Type B pancreatic cell (in vitro differentiated cells): Measurements from ENCODE around the gene DACT3. TPM values are rescaled to one million over a fixed set of nuclear protein-coding genes. Genes with fewer than 3 reads are reported as not detected.
A peak's percentile ranks its signal among the peaks of the same experiment; 100 is the strongest.

Experiments used
- DNase-seq: peaks from one replicate; pipeline ENCODE4 v3.0.0; 2021; ENCODE audit warnings: mixed read lengths; ENCODE audit not compliant: unreplicated experiment; ENCODE audit errors: extremely low spot score
- H3K27ac Mint-ChIP-seq: 2 replicates; pipeline ENCODE4 v1.8.0; 2021; ENCODE audit warnings: mild to moderate bottlenecking, mixed read lengths
- H3K27me3 Mint-ChIP-seq: 2 replicates; pipeline ENCODE4 v1.8.0; 2021; ENCODE audit warnings: mixed read lengths
- H3K36me3 Mint-ChIP-seq: 2 replicates; pipeline ENCODE4 v1.8.0; 2021; ENCODE audit warnings: mixed read lengths
- H3K4me1 Mint-ChIP-seq: one replicate; pipeline ENCODE4 v1.8.0; 2021; ENCODE audit warnings: mixed read lengths; ENCODE audit not compliant: unreplicated experiment
- H3K4me3 Mint-ChIP-seq: 2 replicates; pipeline ENCODE4 v1.8.0; 2021; ENCODE audit warnings: mild to moderate bottlenecking, mixed read lengths
- H3K9me3 Mint-ChIP-seq: 2 replicates; pipeline ENCODE4 v1.8.0; 2021; ENCODE audit warnings: mixed read lengths
- microRNA-seq: library from miRNA; unstranded; fragments of <30 nt; microRNA quantifications from one replicate; pipeline ENCODE4, GENCODE V29; 2020
- total RNA-seq: library from RNA; stranded (reverse); gene quantifications from 2 replicates; pipeline ENCODE4 v1.2.1, GENCODE V29; 2021; ENCODE audit warnings: low replicate concordance
- TF ChIP-seq, protein P1 (sequence below): fragments of 200-600 bp; sonication (generic); conservative IDR thresholded peaks from 2 replicates; pipeline ENCODE4 v1.5.0; 2021; ENCODE audit warnings: antibody characterized with exemption, mild to moderate bottlenecking

Gene DACT3
- total RNA-seq, 1 donor from 2014 or later, result 24.5 TPM

- Mint-ChIP-seq H3K9me3 (peaks cover 7% of the 10 kb centered on the region), H3K4me3 (peak overlapping the region; percentile 100), H3K4me1 (peaks cover 17% of the 10 kb centered on the region)
Observed at GRCh38 chr19:46600384-46601317, 60.3 kb downstream of the DACT3 start.

GRCh38 chr19:46599716-46600373 is 61.1 kb downstream of the DACT3 start:
- peaks cover 2% of the 10 kb centered on the region for H3K27me3 Mint-ChIP-seq
- peak; percentile 37 for DNase-seq

More at GRCh38 chr19:46600384-46601317, 60.3 kb downstream of the DACT3 start:
- peak; percentile 99 for DNase-seq
- Mint-ChIP-seq H3K27me3 (peaks cover 2% of the 10 kb centered on the region), H3K36me3 (no peaks in the 10 kb centered on the region), H3K27ac (peak overlapping the region; percentile 100)
- TF ChIP-seq, protein P1, sequence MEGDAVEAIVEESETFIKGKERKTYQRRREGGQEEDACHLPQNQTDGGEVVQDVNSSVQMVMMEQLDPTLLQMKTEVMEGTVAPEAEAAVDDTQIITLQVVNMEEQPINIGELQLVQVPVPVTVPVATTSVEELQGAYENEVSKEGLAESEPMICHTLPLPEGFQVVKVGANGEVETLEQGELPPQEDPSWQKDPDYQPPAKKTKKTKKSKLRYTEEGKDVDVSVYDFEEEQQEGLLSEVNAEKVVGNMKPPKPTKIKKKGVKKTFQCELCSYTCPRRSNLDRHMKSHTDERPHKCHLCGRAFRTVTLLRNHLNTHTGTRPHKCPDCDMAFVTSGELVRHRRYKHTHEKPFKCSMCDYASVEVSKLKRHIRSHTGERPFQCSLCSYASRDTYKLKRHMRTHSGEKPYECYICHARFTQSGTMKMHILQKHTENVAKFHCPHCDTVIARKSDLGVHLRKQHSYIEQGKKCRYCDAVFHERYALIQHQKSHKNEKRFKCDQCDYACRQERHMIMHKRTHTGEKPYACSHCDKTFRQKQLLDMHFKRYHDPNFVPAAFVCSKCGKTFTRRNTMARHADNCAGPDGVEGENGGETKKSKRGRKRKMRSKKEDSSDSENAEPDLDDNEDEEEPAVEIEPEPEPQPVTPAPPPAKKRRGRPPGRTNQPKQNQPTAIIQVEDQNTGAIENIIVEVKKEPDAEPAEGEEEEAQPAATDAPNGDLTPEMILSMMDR, result no peak

GRCh38 chr19:46598372-46598917 is 62.5 kb downstream of the DACT3 start:
- DNase-seq, result no peak
- Mint-ChIP-seq H3K27ac (no peak overlapping the region), H3K9me3 (peaks cover 7% of the 10 kb centered on the region), H3K4me3 (no peak overlapping the region), H3K27me3 (peaks cover 2% of the 10 kb centered on the region), H3K4me1 (peaks cover 14% of the 10 kb centered on the region), H3K36me3 (no peaks in the 10 kb centered on the region)
- TF ChIP-seq, protein P1, result no peak

More at GRCh38 chr19:46599716-46600373, 61.1 kb downstream of the DACT3 start:
- H3K36me3 Mint-ChIP-seq, result no peaks in the 10 kb centered on the region
- peaks cover 17% of the 10 kb centered on the region for H3K4me1 Mint-ChIP-seq
- peak overlapping the region; percentile 100 for H3K4me3 Mint-ChIP-seq
- TF ChIP-seq, protein P1, result no peak
- H3K27ac Mint-ChIP-seq, result peak overlapping the region; percentile 100
- H3K9me3 Mint-ChIP-seq, result peaks cover 7% of the 10 kb centered on the region

Small RNAs within 50 kb of the gene (microRNA-seq; reads per million reads assigned to microRNA genes)
- gene MIR320E, result 1.1 reads per million

Other genes starting within 250 kb of the DACT3 start
- 22.1 and 29.3 TPM in 2 replicates for gene CCDC8, start 247.6 kb downstream of the DACT3 start, total RNA-seq
- gene PNMA8C, start 232.2 kb downstream of the DACT3 start, total RNA-seq, result 0.10 and 2.0 TPM in 2 replicates
- 6.7 and 21.9 TPM in 2 replicates for gene PNMA8A, start 189.6 kb downstream of the DACT3 start, total RNA-seq
- 0.17 and 2.4 TPM in 2 replicates for gene PNMA8B, start 165.3 kb downstream of the DACT3 start, total RNA-seq
- gene CALM3, start 59.9 kb downstream of the DACT3 start, total RNA-seq, result 315 and 335 TPM in 2 replicates
- 0.46 TPM in 1 of 2 replicates, not detected in the other for gene PTGIR, start 36.1 kb downstream of the DACT3 start, total RNA-seq
- gene GNG8, start 25.0 kb downstream of the DACT3 start, total RNA-seq, result 2.4 TPM in 1 of 2 replicates, not detected in the other
- gene PRKD2, start 55.9 kb upstream of the DACT3 start, total RNA-seq, result 56.8 and 70.8 TPM in 2 replicates
- 24.2 and 38.4 TPM in 2 replicates for gene FKRP, start 84.9 kb upstream of the DACT3 start, total RNA-seq
- 83.4 and 105 TPM in 2 replicates for gene STRN4, start 85.3 kb upstream of the DACT3 start, total RNA-seq
- 91.4 and 137 TPM in 2 replicates for gene SLC1A5, start 127.4 kb upstream of the DACT3 start, total RNA-seq
- gene AP2S1, start 189.7 kb upstream of the DACT3 start, total RNA-seq, result 128 and 135 TPM in 2 replicates
- 54.1 and 72.3 TPM in 2 replicates for gene ARHGAP35, start 199.8 kb upstream of the DACT3 start, total RNA-seq